ENCODE data around the gene MAPKAPK2. TPM values are rescaled to one million over a fixed set of nuclear protein-coding genes. Genes with fewer than 3 reads are reported as not detected.

The MAPKAPK2 gene
- total RNA-seq, 4 donors from 2014 or later: 37.8 to 70.1 (median 61.7) TPM

DNA sequence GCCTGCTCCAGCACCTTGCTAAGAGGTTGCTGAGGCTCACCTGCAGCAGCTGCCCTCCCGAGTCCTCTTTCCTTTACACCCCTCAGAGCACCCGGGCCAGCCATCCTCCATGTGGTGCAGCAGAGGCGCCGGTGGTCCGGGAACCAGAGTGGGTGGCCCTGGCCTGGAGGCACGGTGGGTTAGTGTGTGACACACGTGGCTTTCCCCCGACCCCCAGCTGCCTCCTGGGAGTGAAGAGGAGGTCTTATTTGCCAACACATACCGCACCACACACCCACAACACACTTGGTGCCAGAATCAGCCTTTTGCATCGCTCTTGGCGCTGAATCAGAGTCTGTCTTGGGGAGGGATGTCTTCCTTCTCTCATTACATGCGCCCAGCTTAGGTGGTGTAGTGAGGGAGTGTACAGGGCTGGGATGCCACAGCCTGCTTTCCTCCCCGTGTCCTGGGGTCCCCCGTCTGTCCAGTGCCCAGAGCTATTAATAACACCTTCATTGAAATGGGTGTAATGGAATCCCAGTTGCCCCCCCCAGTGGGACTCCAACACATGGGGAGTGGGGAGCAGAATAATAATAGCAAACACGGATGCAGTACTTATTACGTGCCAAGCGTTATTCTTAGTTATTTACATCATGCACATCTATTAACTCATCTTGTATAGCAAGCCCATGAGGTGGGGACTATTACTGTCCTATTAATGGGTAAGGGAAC, 38.2 kb downstream of the MAPKAPK2 start:
- WGBS: 60% methylated on average over 14 of the region's 17 CpGs
- TF ChIP-seq EP300 (IDR thresholded peaks at IDR 0.05): no peak
- TF ChIP-seq POLR2AphosphoS5 (IDR thresholded peaks at IDR 0.05): no peak
- TF ChIP-seq, protein P1, sequence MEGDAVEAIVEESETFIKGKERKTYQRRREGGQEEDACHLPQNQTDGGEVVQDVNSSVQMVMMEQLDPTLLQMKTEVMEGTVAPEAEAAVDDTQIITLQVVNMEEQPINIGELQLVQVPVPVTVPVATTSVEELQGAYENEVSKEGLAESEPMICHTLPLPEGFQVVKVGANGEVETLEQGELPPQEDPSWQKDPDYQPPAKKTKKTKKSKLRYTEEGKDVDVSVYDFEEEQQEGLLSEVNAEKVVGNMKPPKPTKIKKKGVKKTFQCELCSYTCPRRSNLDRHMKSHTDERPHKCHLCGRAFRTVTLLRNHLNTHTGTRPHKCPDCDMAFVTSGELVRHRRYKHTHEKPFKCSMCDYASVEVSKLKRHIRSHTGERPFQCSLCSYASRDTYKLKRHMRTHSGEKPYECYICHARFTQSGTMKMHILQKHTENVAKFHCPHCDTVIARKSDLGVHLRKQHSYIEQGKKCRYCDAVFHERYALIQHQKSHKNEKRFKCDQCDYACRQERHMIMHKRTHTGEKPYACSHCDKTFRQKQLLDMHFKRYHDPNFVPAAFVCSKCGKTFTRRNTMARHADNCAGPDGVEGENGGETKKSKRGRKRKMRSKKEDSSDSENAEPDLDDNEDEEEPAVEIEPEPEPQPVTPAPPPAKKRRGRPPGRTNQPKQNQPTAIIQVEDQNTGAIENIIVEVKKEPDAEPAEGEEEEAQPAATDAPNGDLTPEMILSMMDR (IDR thresholded peaks at IDR 0.05): no peak
- TF ChIP-seq POLR2A (IDR thresholded peaks at IDR 0.05; ENCODE audit: low read depth): no peak
- DNase-seq (ENCODE audit: extremely low spot score): no peak
- Histone ChIP-seq H3K27ac (replicated peaks in 1 of 4) (peak overlapping the region in 3 of 4 donors; percentile 67 to 73 (median 70)), H3K36me3 (no peaks in the 10 kb centered on the region), H3K9me3 (no peaks in the 10 kb centered on the region), H3K4me1 (peaks cover 74 to 92% (median 80%) of the 10 kb centered on the region in 4 donors), H3K27me3 (no peaks in the 10 kb centered on the region), H3K4me3 (no peak overlapping the region)
- intact Hi-C loops (cut with DNase I): no loop called here

DNA sequence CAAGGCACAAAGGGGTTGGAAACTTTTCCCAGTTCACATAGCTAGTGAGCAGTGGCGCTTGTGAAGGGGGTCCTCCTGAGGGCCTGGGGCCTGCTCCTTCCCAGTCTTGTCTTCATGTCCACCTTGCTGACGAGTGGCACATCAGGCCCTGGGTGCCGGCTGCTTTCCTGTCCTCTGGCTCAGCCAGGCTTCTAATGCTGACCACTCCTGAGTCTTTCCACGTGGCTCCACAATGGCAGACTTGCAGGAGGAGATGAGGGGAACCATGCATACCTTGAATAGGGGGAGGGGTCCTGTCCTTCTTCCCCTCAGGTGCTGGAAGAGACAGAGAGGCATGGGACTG, 38.7 kb downstream of the MAPKAPK2 start:
- no peak overlapping the region for H3K4me3 ChIP-seq
- no peak for DNase-seq (ENCODE audit: extremely low spot score)
- TF ChIP-seq, protein P1 (IDR thresholded peaks at IDR 0.05): no peak
- no peak for TF ChIP-seq POLR2A (IDR thresholded peaks at IDR 0.05; ENCODE audit: low read depth)
- TF ChIP-seq POLR2AphosphoS5 (IDR thresholded peaks at IDR 0.05): no peak
- no peak for TF ChIP-seq EP300 (IDR thresholded peaks at IDR 0.05)
- no peaks in the 10 kb centered on the region for H3K9me3 ChIP-seq
- peaks cover 0 to under 1% (median 0%) of the 10 kb centered on the region in 4 donors for H3K36me3 ChIP-seq
- WGBS: 80% methylated on average over 4 of the region's 4 CpGs
- H3K4me1 ChIP-seq: peaks cover 76 to 92% (median 85%) of the 10 kb centered on the region in 4 donors
- peak overlapping the region; percentile 58 to 73 (median 68) for H3K27ac ChIP-seq (replicated peaks in 1 of 4)
- H3K27me3 ChIP-seq: no peaks in the 10 kb centered on the region
- intact Hi-C loops (cut with DNase I): no loop called here

DNA sequence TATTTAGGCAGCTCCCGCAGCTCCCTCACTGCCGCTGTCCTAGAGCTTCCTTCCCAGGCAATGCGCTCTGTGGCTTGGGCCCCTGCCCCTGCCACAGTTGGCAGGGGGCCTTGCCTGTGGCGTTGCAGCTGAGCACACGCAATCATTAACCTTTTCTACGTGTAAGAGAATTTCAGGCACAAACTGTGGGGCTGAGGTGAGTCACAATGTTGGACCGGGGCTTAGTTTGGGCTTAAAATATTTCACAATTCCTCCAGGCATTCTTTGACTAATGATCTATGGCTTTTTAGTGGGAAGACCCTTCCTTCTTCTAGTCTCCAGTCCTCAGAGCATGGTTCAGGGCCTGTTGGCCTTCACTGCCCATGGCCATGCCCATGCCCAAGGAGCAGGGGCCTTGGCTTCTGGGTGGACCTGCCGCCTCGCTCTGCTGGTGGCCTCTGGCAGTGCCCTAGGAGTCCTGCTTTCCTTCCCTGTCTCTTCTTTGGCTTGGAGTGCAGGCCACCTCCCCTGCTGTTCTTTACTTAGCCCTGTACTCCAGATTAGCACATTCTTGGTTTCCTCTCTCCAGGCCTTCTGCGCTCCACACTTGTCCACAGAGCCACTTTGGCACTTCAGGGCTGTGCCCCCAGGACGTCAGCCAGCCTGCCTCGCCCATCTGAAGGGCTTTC, 39.2 kb downstream of the MAPKAPK2 start:
- peak; percentile 27 to 55 for TF ChIP-seq POLR2AphosphoS5 (IDR thresholded peaks at IDR 0.05)
- no peak for TF ChIP-seq EP300 (IDR thresholded peaks at IDR 0.05)
- TF ChIP-seq, protein P1 (IDR thresholded peaks at IDR 0.05): peak in 1 of 3 experiments; percentile 11
- TF ChIP-seq POLR2A (IDR thresholded peaks at IDR 0.05; ENCODE audit: low read depth): peak; percentile 32
- intact Hi-C loops (cut with DNase I): no loop called here
- H3K4me1 ChIP-seq: peaks cover 78 to 91% (median 84%) of the 10 kb centered on the region in 4 donors
- no peak overlapping the region for H3K4me3 ChIP-seq
- no peak for DNase-seq (ENCODE audit: extremely low spot score)
- peak overlapping the region; percentile 58 to 73 (median 68) for H3K27ac ChIP-seq (replicated peaks in 1 of 4)
- 45% methylated on average over 12 of the region's 12 CpGs for WGBS
- no peaks in the 10 kb centered on the region for H3K9me3 ChIP-seq
- H3K27me3 ChIP-seq: no peaks in the 10 kb centered on the region
- H3K36me3 ChIP-seq: peaks cover under 1 to 6% (median 4%) of the 10 kb centered on the region in 4 donors

DNA sequence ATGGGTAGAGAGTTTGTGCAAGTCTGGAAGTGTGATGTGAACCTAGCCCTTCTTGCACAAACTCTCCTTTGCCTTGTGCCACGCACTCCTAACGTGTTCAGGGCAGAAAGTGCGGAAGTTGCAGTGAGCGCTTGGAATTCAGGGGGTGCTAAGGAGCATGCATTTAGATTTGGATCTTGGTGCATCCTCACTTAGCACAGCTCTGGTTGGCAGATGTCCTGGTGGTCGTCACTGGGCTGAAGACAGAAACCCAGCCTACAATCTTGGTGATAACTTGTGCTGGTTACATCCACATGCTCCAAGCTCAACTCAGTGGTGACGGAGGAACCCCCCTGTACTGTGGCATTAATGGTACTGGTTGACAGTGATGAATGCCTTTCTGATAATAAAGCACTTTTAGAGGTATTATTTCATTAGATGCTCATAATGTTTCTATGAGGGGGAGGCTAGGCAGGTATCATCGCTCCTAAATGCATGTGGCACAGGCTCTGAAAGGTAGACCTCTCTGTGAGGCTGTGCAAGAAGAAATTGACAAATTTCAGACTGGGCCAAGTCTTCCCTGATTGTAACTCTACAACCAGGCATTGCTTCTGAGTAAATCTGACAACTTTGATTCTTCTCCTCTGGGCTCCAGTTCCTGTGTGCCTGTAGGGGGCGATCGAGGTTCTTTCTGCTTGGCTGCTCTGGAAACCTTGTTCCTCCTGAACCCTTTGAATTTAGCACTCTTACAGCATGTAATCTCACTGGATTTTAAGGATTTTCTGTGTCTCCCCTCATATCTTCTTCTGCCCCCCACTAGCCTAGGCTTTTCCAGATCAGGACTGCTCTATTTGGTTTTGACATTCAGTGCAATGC, 40.6 kb downstream of the MAPKAPK2 start:
- whole genome bisulfite sequencing: 77% methylated on average over 9 of the region's 9 CpGs
- no peak for TF ChIP-seq EP300 (IDR thresholded peaks at IDR 0.05)
- TF ChIP-seq POLR2AphosphoS5 (IDR thresholded peaks at IDR 0.05): no peak
- TF ChIP-seq POLR2A (IDR thresholded peaks at IDR 0.05; ENCODE audit: low read depth): no peak
- TF ChIP-seq, protein P1 (IDR thresholded peaks at IDR 0.05): peak; percentile 13 to 49 (median 36)
- H3K4me3 ChIP-seq: no peak overlapping the region
- peaks cover 69 to 78% (median 76%) of the 10 kb centered on the region in 4 donors for H3K4me1 ChIP-seq
- no peaks in the 10 kb centered on the region for H3K9me3 ChIP-seq
- no peak for DNase-seq (ENCODE audit: extremely low spot score)
- H3K27ac ChIP-seq (replicated peaks in 1 of 4): no peak overlapping the region
- intact Hi-C loops (cut with DNase I): loop anchor here (5.0 kb wide), 1 partner anchor 93 kb away; no protein-coding TSS in a partner anchor
- peaks cover 14 to 20% (median 18%) of the 10 kb centered on the region in 4 donors for H3K36me3 ChIP-seq
- H3K27me3 ChIP-seq: no peaks in the 10 kb centered on the region
